Activated CD8-positive, alpha-beta memory T cell treated with anti-CD3 and anti-CD28 coated beads for 36 hours (primary cell): Measurements from ENCODE around the gene CTNS. TPM values are rescaled to one million over a fixed set of nuclear protein-coding genes. Genes with fewer than 3 reads are reported as not detected.

Experiments
- CTCF ChIA-PET: fragments of 350-600 bp; sonication (Branson Sonifier 250); formaldehyde crosslinking; loops from one replicate; lab custom pipeline; 2021; ENCODE audit warnings: antibody characterized with exemption; lab: Charles Lee
- POLR2A ChIA-PET: fragments of 350-600 bp; sonication (Branson Sonifier 250); formaldehyde crosslinking; loops from one replicate; lab custom pipeline; 2021; ENCODE audit warnings: antibody characterized with exemption; lab: Charles Lee
- total RNA-seq, 2 experiments: library from RNA; stranded (reverse); gene quantifications; one replicate each; pipeline ENCODE4 v1.2.3, GENCODE V29; 2021

CTNS gene
- total RNA-seq, 2 experiments from 2014 or later, result 29.4 to 31.2 TPM

DNA sequence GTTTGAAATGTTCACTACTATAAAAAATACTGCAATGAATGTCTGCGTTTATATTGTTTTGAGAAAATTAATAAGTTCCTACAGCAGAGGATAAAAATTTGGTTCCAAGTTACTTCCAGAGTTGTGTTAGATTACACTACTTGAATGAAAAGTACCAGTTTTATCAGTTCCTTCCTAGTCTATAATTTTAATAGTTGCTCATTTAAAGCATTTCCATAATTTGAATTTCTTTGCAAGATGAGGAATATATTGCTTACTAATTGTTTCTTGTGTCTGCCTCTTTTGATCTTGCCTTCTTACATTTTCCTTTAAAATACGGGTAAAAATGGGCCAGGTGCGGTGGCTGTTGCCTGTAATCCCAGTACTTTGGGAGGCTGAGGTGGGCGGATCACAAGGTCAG lies 36.0 kb downstream of the CTNS start:
- POLR2A ChIA-PET, result no interaction called here
- CTCF ChIA-PET, result no interaction called here

DNA sequence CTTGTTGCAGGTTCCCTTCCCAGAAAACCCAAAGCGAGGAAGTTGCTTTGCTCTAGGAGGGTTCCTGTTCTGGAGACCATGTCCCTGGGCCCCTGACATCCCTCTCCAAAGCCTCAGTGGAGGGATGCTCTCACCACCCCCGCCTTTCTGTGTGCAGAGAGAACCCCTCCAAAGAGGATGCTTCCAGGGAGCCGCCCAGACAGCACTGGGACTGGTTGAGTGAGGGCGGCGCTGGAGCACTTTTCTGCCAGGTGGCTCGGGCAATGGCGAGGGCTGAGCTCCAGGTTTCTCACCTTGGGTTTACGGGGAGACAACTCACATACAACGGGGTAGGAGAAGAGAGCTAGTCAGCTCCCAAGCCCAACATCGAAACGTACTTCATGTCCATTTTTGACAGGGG lies 39.3 kb downstream of the CTNS start:
- ChIA-PET POLR2A (no interaction called here), CTCF (interaction anchor here (1.7 kb wide), 1 partner anchor 62 kb away, joined by 4 read pairs; no protein-coding TSS in a partner anchor)

DNA sequence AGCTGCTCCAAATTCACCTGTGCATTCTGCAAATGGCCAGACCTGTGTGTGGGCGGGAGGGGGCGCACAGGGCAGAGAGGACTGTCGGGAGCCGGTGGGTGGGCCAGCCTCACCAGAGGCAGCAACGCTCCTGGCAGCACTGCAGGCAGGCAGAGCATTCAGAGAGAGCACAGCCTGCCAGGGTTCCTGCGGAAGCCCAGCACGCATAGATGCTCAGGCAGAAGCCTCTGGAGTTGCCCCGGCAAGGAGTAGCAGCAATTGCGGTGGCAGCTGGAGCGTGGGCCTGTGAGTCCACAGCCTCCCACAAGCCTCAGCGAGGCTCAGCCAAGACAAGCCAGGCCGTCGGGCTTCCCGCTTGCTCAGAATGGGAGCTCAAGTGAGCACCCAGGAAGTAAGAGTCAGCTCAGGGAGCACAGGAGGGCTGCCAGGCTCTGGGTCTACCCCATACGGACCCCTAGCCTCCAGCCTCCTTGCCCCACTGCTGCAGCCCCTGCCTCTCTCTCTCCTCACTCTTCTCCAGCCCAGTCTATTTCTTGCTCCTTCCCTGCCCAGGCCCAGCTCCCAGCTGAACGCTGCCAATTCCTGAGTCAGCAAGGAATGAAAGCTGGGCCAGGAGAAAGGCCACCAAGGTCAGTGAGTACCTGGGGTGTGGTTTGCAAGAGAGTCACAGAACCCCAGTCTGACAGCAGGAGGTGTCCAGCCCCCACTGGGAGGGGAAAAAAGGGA lies 41.7 kb downstream of the CTNS start:
- POLR2A ChIA-PET, result no interaction called here
- CTCF ChIA-PET, result interaction anchor here (0.7 kb wide), 1 partner anchor 15 kb away, joined by 3 read pairs; no protein-coding TSS in a partner anchor

DNA sequence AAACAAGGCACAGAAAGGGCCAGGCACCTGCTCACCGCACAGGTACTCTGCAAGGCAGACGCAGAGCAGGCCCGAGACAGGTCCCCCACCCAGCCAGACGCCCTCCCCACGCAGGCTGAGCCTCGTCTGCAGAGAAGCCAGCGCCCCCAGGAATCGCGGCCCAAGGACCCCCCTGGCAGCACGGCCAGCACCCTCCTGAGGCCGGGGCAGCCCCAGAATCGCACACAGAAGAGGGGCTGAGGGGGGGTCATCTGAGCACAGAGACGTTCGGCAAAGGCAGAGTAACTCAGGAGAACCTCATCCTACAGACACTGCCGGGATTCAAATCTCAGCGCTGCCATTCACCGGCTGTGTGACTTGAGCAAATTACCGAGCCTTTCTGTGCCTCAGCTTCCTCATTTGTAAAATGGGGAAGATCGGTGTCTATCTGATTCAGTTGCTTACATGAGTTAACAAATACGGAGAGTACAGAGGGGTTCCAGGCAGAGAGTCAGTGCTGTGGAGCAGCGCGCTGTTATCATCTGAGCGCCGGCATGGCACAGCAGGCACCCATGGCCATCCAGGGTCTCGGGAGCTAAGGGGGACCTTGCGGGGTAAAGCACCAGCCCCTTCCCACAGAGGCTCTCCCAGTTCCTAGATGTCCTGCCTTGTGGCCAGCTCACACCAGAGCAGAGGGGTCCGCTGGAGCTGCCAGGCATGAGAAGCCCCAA lies 42.4 kb downstream of the CTNS start:
- CTCF ChIA-PET, result interaction anchor here (0.7 kb wide), 1 partner anchor 15 kb away, joined by 3 read pairs; no protein-coding TSS in a partner anchor
- POLR2A ChIA-PET, result no interaction called here

DNA sequence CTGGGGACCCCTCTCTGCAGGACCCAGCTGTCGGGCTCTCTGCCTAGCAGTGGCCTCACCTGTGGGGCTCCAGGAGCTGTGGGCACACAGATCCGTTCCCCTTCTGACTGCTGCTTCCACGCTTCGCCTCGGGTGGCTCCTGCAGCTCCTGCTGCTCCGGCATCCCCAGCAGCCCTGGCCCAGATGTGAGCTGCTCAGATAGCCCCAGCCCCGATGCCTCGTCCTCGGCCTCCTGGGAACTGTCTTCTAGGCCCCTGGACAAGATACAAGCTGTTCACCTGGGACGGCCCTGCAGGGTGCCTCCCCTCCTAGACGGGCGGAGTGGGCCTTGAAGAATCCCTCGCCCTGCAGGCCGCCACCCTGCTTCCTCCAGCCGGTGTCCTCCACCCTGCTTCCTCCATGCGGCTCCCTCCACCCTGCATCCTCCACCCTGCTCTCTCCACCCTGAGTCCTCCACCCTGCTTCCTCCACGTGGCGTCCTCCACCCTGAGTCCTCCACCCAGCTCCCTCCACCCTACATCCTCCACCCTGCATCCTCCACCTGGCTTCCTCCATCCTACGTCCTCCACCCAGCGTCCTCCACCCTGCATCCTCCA lies 43.1 kb downstream of the CTNS start:
- CTCF ChIA-PET, result no interaction called here
- POLR2A ChIA-PET, result no interaction called here

DNA sequence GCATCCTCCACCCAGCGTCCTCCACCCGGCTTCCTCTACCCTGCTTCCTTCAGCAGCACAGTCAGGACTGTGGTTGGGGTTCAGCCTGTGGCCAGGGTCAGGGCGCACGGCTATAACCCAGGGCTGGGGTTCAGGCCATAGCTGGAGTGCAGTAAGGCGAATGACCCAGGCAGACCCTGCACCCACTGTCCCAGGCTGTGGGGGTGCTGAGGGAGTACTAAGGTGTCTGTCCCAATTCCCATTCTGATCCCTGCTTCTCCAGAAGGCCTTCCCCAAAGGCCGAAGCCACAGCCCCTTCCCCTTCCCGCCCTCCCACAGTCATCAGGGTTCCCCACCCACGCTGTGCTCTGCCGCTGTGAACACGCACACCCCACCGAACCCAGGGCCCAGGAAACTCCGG lies 44.5 kb downstream of the CTNS start:
- POLR2A ChIA-PET, result no interaction called here
- CTCF ChIA-PET, result no interaction called here

DNA sequence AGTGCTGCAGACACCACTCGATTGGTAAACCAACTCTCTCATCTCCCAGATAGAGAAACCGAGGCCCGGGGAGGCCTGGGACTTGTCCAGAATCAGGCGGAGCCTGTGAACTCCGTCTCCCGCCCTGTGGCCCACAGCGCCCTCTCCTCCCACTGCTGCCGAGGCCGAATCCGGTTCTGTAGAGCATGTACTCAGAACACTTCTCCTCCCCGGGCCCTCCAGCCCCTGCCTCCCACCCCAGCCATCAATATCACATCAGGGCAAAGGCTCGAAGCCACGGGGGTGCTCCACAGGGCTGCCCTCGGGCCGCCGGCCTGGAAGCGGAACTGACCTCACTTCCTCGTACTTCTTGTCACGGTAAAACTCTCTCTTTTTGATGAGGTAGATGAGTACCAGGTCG lies 45.0 kb downstream of the CTNS start:
- CTCF ChIA-PET, result no interaction called here

DNA sequence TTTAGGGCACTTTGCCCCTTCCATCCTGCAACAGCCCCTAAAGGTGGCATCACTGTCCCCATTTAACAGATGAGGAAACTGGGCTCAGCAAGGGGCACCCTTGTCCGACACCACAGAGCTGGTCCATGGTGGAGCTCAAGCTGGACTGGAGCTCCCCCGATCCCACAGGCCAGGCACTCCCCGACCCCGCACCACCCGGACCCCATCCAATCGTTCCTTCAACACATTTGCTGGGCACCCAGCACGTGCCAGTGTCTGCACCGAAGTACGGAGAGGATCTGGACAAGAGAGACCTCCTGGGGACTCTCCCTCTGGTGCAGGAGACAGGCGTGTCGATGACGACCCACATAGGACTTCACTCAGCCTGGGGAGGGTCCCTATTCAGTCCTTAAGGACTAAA lies 45.5 kb downstream of the CTNS start:
- CTCF ChIA-PET, result interaction anchor here (0.8 to 1.9 kb wide), 7 partner anchors 18 to 146 kb away, joined by 3 to 16 read pairs (median 6); partner anchors contain the start of gene HASPIN

More for the DNA sequence above, 45.0 kb downstream of the CTNS start:
- POLR2A ChIA-PET, result no interaction called here

DNA sequence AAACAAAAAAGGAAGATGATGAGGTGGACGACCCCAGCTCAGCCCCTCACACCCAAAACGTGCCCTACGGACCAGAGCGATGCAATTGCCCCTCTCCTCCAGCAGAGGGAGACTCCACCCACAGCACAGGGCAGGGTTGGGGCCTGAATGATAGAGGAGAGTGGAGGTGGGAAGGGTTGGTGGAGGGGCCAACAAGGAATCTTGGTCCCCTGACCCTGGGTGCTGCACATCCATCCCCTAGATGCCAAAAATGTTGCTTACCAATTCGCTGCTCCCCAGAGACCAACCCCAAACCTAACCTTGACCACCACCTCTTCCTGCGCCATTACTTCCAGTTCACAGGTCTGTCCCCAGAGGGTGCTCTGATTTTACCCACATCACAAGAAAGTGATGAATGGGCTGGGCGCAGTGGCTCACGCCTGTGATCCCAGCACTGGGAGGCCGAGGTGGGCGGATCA lies 46.5 kb downstream of the CTNS start:
- ChIA-PET CTCF (interaction anchor here (0.5 to 1.9 kb wide), 22 partner anchors 13 to 163 kb away, joined by 3 to 16 read pairs (median 4); partner anchors contain the start of genes HASPIN, NCBP3 and P2RX5), POLR2A (no interaction called here)

More for the DNA sequence above, 45.5 kb downstream of the CTNS start:
- POLR2A ChIA-PET, result no interaction called here

DNA sequence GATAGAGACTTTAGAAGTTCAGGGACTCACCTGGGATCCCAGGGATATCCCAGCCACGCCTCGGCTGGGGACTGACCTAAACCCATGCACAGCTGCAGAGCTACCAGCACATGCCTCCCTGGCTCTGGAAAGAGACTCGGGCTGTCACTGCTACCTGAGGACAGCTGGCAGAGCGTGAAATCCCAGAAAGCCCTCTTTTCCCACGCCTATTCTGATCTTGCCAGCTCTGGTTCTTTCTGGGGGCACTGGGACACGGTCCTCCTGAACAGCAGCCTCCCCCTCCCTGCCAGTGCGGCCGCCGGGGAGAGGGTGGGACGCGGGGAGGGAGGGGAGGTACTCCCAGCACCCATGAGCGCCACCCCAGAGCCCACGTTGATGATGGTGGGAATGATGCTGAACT lies 48.6 kb downstream of the CTNS start:
- POLR2A ChIA-PET, result interaction anchor here (0.5 to 0.7 kb wide), 2 partner anchors 14 to 761 kb away, joined by 3 to 6 read pairs; no protein-coding TSS in a partner anchor
- CTCF ChIA-PET, result no interaction called here

DNA sequence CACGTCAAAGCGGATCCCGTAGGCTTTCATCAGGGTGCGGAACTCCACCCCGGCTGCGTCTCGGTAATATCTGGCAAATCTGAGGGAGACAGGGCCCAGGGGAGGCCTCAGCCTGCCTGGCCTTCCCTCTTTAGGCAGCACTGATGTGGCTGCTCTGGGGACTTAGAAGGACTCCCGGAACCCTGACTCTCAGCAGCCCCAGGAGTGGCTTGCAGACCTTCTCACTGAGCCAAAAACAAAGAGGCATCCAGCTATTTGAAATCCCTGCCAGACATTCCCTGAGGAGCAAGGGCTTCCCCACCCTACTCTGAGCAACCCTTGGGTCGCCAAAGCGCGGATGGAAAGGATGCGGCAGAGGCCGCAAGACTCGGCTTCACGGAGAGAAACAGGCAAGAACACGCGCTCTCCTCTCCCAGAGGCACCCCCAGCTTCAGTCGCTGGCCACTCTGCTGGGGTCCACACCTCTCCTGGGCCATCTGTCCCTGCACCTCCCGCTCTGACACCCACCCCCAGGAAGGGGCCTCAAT lies 51.5 kb downstream of the CTNS start:
- ChIA-PET CTCF (no interaction called here), POLR2A (no interaction called here)

DNA sequence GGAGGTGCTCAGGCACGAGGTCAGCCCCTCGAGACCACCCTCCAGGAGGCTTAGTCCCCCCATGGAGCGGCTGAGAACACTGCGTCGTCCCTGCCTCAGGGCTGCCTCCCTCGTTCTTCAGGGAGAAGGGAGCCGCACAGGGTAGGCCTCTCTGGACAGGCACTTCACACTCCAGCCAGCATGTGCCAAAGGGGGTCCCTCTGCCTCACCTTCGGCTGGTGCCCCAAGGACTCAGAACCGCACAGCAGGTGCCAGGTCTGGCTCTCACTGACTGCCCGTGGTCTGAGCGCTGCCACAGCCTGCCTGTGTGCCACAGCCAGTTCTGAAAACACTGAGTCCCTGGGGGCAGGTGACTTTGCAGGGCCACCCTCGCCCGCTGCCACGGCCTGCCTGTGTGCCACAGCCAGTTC lies 52.3 kb downstream of the CTNS start:
- POLR2A ChIA-PET, result no interaction called here
- CTCF ChIA-PET, result no interaction called here

DNA sequence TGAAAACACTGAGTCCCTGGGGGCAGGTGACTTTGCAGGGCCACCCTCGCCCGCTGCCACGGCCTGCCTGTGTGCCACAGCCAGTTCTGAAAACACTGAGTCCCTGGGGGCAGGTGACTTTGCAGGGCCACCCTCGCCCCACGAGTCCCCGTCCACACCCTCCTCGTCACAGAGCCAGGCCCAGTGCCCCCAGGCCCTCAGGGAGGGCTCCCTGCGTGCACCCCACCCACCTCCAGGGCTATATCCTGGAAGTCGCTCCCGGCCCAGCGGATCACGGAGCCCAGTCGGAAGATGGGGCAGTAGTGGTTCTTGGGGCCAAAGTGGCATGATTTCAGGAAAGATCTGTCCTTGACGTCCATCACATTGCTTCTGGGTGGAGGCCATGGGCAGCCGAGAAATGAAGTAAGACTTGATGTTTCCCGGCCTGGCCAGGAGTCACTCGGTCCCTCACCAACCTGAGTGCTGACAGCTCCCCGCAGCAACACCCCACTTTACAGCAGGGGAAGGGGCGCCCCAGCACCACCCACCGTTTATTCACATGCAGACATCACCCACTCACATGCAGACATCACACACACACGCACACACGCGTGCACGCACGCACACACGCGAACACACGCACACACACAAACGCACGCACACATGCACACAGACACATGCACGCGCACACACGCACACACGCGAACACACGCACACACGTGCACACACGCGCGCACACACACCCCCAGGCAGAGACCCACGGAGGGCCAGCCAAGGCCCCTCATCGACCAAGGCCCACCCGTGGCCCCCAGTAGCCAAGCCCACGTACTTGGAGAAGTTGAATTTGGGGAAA lies 52.9 kb downstream of the CTNS start:
- ChIA-PET POLR2A (no interaction called here), CTCF (no interaction called here)

DNA sequence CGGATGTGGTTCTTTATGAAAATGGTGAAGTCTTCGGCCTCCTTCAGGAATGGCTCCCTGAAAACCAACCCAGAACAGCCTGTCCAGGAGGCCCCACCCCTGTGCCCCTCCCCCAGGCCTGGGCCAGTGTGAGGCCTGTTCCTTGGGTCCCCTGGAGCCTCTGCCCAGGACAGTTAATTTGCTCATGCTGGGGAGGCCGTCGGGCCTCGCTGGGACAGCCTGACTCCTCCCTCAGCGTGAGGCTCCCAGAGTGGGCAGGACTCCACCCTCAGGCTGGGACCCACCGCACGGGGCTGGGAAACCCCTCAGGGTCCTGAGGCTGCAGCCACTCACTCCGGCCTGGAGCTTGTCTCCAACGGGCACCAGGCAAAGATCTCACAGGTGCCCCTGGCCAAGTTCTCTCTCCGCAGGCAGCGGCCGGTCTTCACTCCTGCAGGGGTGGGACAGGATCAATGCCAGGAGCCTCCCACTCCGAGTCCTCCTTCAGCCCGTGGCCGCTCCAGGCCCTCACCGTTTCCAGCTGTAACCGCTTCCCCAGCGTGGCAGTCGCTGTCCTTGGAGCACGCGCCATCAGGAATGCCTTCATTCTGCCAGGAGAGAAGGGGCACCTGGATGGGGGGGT lies 53.6 kb downstream of the CTNS start:
- ChIA-PET CTCF (no interaction called here), POLR2A (no interaction called here)

DNA sequence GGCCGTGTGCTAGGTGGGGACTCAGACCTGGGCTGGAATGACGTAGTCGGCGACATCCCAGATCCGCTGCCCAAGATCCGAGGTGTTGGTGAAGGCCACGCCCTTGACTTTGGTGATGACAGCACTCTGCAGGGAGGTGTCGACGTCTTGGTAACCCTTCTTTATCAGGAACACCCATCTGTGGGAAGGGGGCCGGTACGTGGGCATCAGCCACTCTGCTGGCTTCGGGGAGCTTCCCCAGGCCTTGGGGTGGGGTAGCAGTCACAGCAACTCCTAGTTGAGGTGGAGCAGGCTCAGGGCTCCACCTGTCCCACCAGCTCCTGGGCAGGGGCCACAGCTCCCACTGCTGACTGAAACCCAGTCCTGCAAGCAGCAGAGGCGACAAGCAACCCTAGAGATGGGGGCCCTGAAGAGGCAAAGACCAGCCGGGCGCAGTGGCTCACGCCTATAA lies 55.1 kb downstream of the CTNS start:
- POLR2A ChIA-PET, result no interaction called here
- CTCF ChIA-PET, result interaction anchor here (1.4 kb wide), 1 partner anchor 46 kb away, joined by 3 read pairs; no protein-coding TSS in a partner anchor

DNA sequence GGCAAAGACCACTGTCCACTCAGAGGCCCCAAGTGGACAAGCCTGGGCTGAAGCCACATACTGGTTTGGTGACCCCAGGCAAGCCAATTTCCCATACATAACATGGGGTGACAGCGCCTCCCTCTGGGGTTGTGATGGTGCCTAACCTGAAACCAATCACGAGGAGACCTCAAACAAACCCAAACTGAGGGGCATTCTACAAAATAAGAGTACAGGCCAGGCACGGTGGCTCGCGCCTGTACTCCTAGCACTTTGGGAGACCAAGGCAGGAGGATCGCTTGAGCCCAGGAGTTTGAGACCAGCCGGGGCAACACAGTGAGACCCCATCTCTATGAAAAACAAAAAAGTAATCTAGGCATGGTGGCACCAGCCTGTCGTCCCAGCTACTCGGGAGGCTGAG lies 55.8 kb downstream of the CTNS start:
- POLR2A ChIA-PET, result no interaction called here
- CTCF ChIA-PET, result interaction anchor here (1.4 kb wide), 1 partner anchor 45 kb away, joined by 3 read pairs; no protein-coding TSS in a partner anchor

DNA sequence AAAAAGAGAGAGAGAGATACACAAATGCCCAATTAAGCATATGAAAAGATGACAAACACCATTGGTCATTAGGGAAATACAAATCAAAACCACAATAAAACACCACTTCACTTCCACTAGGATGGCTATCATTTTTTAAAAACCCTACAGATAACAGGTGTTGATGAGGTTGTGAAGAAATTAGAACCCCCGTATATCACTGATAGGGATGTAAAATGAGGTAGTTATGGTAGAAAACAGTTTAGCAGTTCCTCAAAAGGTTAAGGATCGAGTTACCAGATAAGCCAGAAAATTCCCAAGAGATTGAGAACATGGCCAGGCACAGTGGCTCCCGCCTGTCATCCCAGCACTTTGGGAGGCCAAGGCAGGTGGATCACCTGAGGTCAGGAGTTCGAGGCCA lies 56.6 kb downstream of the CTNS start:
- CTCF ChIA-PET, result interaction anchor here (1.6 kb wide), 1 partner anchor 16 kb away, joined by 7 read pairs; no protein-coding TSS in a partner anchor
- POLR2A ChIA-PET, result no interaction called here

DNA sequence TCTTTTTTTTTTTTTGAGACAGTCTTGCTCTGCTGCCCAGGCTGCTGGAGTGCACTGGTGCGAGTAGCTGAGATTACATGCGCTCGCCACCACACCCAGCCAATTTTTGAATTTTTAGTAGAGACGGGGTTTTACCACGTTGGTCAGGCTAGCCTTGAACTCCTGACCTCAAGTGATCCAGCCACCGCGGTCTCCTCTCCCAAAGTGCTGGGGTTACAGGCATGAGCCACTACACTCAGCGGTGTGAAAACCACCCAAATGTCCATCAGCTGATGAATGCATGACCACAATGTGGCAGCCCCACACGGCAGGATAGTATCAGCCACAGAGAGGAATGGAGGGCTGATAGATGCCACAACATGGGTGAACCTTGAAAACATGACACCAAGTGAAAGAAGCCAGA lies 57.3 kb downstream of the CTNS start:
- ChIA-PET POLR2A (interaction anchor here (0.7 kb wide), 2 partner anchors 14 to 17 kb away, joined by 3 to 5 read pairs; no protein-coding TSS in a partner anchor), CTCF (interaction anchor here (0.6 to 1.9 kb wide), 3 partner anchors 15 to 22 kb away, joined by 3 to 7 read pairs (median 6); no protein-coding TSS in a partner anchor)
